ENCODE data around the gene KCNN4. TPM values are rescaled to one million over a fixed set of nuclear protein-coding genes. Genes with fewer than 3 reads are reported as not detected.

KCNN4 gene
- total and polyA plus RNA-seq, 2 donors (not counting 1 experiment from before 2014, with no cell fraction given), result 107 to 267 TPM

DNA sequence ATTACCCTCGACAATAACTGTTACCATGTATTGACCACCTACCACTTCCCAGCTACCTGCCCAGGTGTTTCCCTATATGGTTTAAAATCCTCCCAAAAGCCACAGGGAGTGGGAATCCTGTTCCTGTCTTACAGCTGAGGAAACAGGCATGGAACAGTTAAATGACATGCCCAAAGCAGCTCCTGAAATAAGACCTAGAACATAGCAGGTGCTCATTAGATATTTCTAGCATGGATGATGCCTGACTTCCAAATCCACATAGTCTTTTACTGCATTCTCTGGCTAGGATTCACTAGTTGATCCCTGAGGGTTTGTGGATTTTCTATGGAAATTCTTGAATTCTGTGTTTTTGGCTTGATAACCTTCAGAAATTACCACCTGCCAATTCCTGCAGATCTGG lies 13.0 kb downstream of the KCNN4 start:
- peaks cover 42 to 58% of the 10 kb centered on the region in 2 donors for H3K4me1 ChIP-seq (ENCODE audit: control insufficient read depth in 2 of 2, insufficient read depth in 2 of 2, low read length in 2 of 2)
- H3K27me3 ChIP-seq (replicated peaks in 1 of 4; ENCODE audit: control extremely low read depth in 1 of 4, control insufficient read depth in 3 of 4, insufficient read depth in 4 of 4, low read length in 3 of 4), result no peaks in the 10 kb centered on the region
- Mint-ChIP-seq H3K27me3 (no peaks in the 10 kb centered on the region), H3K27ac (peak overlapping the region; percentile 87), H3K9me3 (ENCODE audit: insufficient read depth) (no peaks in the 10 kb centered on the region), H3K4me3 (no peak overlapping the region), H3K4me1 (peaks cover 54% of the 10 kb centered on the region)
- H3K4me3 ChIP-seq (ENCODE audit: control extremely low read depth in 1 of 5, extremely low read depth in 1 of 5, insufficient read depth in 1 of 5, low read depth in 2 of 5, low read length in 4 of 5), result no peak overlapping the region
- no peak overlapping the region for H3K4me2 ChIP-seq (replicated peaks; ENCODE audit: low read depth, low read length, poor library complexity, severe bottlenecking)
- intact Hi-C loops (cut with micrococcal nuclease), result no loop called here
- DNase-seq (no peak), ATAC-seq (ENCODE audit: low read depth) (no peak)
- WGBS (ENCODE audit: insufficient coverage), result 60% methylated on average over 1 of the region's 1 CpG
- peaks cover 25% of the 10 kb centered on the region for H4K20me1 ChIP-seq (ENCODE audit: control insufficient read depth, insufficient read depth, low read length, poor library complexity, severe bottlenecking)
- H3K27ac ChIP-seq (ENCODE audit: low read length in 2 of 2), result peak overlapping the region; percentile 4 to 88
- no peak for TF ChIP-seq CTCF (IDR thresholded peaks at IDR 0.05)
- no peak for TF ChIP-seq EZH2 (IDR thresholded peaks at IDR 0.05; ENCODE audit: borderline replicate concordance, insufficient read depth, low read depth, low read length, poor library complexity, severe bottlenecking)
- H3K9me3 ChIP-seq (ENCODE audit: control extremely low read depth in 1 of 3, control insufficient read depth in 2 of 3, insufficient read depth in 1 of 3, low read length in 2 of 3), result no peaks in the 10 kb centered on the region
- H3K9ac ChIP-seq (ENCODE audit: low read length), result no peak overlapping the region
- peaks cover 0 to 63% of the 10 kb centered on the region in 2 experiments for H3K36me3 ChIP-seq (replicated peaks in 1 of 2; ENCODE audit: control extremely low read depth in 1 of 2, control insufficient read depth in 1 of 2, extremely low read depth in 1 of 2, insufficient read depth in 2 of 2, low read length in 1 of 2)
- POLR2A ChIA-PET, result interaction anchor here (0.5 to 5.8 kb wide), 4 partner anchors 11 to 49 kb away, joined by 4 to 75 read pairs (median 27); partner anchors contain the start of genes KCNN4 and SMG9
- CTCF ChIA-PET, result interaction anchor here (1.2 to 14.7 kb wide), 5 partner anchors 11 to 42 kb away, joined by 4 to 204 read pairs (median 64); partner anchors contain the start of genes KCNN4 and SMG9
- no peak overlapping the region for H2AFZ ChIP-seq (ENCODE audit: insufficient read depth, low read depth, low read length, poor library complexity, severe bottlenecking)
- H3K79me2 ChIP-seq (ENCODE audit: control insufficient read depth, insufficient read depth, low read length), result peaks cover 19% of the 10 kb centered on the region

DNA sequence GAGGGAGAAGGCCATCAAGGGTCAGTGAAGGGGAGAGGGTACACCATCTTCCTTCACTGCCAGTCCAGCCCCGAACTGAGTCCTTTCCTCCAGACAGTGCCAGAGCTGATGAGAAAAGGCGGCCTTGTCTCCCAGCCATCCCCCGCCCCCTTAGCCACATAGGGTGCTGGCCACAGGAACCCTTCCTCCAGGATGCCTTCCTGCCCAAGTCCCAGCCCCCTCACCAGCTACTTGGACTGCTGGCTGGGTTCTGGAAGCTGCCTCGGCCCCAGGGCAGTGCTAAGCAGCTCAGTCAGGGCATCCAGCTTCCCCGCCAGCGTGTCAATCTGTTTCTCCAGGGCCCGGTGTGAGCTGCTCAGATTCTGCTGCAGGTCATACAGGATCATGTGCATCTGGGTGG lies 13.5 kb downstream of the KCNN4 start:
- POLR2A ChIA-PET, result interaction anchor here (0.5 to 5.8 kb wide), 3 partner anchors 12 to 42 kb away, joined by 9 to 75 read pairs (median 45); partner anchors contain the start of genes KCNN4 and SMG9
- no peak overlapping the region for H2AFZ ChIP-seq (ENCODE audit: insufficient read depth, low read depth, low read length, poor library complexity, severe bottlenecking)
- peaks cover 0 to 58% of the 10 kb centered on the region in 2 experiments for H3K36me3 ChIP-seq (replicated peaks in 1 of 2; ENCODE audit: control extremely low read depth in 1 of 2, control insufficient read depth in 1 of 2, extremely low read depth in 1 of 2, insufficient read depth in 2 of 2, low read length in 1 of 2)
- intact Hi-C loops (cut with micrococcal nuclease), result no loop called here
- Mint-ChIP-seq H3K4me1 (peaks cover 58% of the 10 kb centered on the region), H3K27ac (peak overlapping the region; percentile 87), H3K9me3 (ENCODE audit: insufficient read depth) (no peaks in the 10 kb centered on the region), H3K27me3 (no peaks in the 10 kb centered on the region), H3K4me3 (peak overlapping the region; percentile 16)
- peak overlapping the region; percentile 67 for H3K4me2 ChIP-seq (replicated peaks; ENCODE audit: low read depth, low read length, poor library complexity, severe bottlenecking)
- peaks cover 20% of the 10 kb centered on the region for H4K20me1 ChIP-seq (ENCODE audit: control insufficient read depth, insufficient read depth, low read length, poor library complexity, severe bottlenecking)
- no peak for ATAC-seq (ENCODE audit: low read depth)
- no peaks in the 10 kb centered on the region for H3K9me3 ChIP-seq (ENCODE audit: control extremely low read depth in 1 of 3, control insufficient read depth in 2 of 3, insufficient read depth in 1 of 3, low read length in 2 of 3)
- DNase-seq, result no peak
- H3K27ac ChIP-seq (ENCODE audit: low read length in 2 of 2), result peak overlapping the region; percentile 88 to 92
- no peaks in the 10 kb centered on the region for H3K27me3 ChIP-seq (replicated peaks in 1 of 4; ENCODE audit: control extremely low read depth in 1 of 4, control insufficient read depth in 3 of 4, insufficient read depth in 4 of 4, low read length in 3 of 4)
- WGBS (ENCODE audit: insufficient coverage), result 97% methylated on average over 6 of the region's 7 CpGs
- no peak overlapping the region for H3K9ac ChIP-seq (ENCODE audit: low read length)
- H3K4me1 ChIP-seq (ENCODE audit: control insufficient read depth in 2 of 2, insufficient read depth in 2 of 2, low read length in 2 of 2), result peaks cover 42 to 57% of the 10 kb centered on the region in 2 donors
- CTCF ChIA-PET, result interaction anchor here (1.2 to 14.7 kb wide), 5 partner anchors 11 to 42 kb away, joined by 4 to 204 read pairs (median 64); partner anchors contain the start of genes KCNN4 and SMG9
- H3K4me3 ChIP-seq (ENCODE audit: control extremely low read depth in 1 of 5, extremely low read depth in 1 of 5, insufficient read depth in 1 of 5, low read depth in 2 of 5, low read length in 4 of 5), result no peak overlapping the region
- peaks cover 14% of the 10 kb centered on the region for H3K79me2 ChIP-seq (ENCODE audit: control insufficient read depth, insufficient read depth, low read length)
- no peak for TF ChIP-seq CTCF (IDR thresholded peaks at IDR 0.05)
- no peak for TF ChIP-seq EZH2 (IDR thresholded peaks at IDR 0.05; ENCODE audit: borderline replicate concordance, insufficient read depth, low read depth, low read length, poor library complexity, severe bottlenecking)

Data from B cell (primary cell).